C4-2B (cell line): ENCODE results near the gene SPACA7.

ENCODE experiments used
- CTCF ChIP-seq: fragments of 450-650 bp; conservative IDR thresholded peaks from 2 replicates; pipeline ENCODE4 v1.5.1; 2017; ENCODE audit warnings: mild to moderate bottlenecking
- ZFX ChIP-seq: fragments of 450-650 bp; IDR thresholded peaks from 2 replicates; pipeline ENCODE4 v1.6.1; 2017

GRCh38 chr13:112341446-112341845 lies 34.7 kb upstream of the SPACA7 start:
- TF ChIP-seq CTCF, result no peak
- TF ChIP-seq ZFX, result no peak
